Fibroblast of lung (primary cell): Measurements from ENCODE around the gene DLGAP4. TPM values are rescaled to one million over a fixed set of nuclear protein-coding genes. Genes with fewer than 3 reads are reported as not detected.

ENCODE experiments used
- DNase-seq, 2 donors: peaks; one replicate each; pipeline versions ENCODE4 v3.0.0 to v3.0.0-alpha.2; 2010; ENCODE audit warnings: low read depth in 2 of 2
- H2AFZ ChIP-seq: 2 replicates; pipeline ENCODE4 v1.5.1; 2012; ENCODE audit warnings: low read length, control low read depth, inconsistent platforms
- H3K27ac ChIP-seq: 2 replicates; pipeline ENCODE4 v1.5.1; 2011; ENCODE audit warnings: low read length, control low read depth; ENCODE audit not compliant: insufficient read depth
- H3K27me3 ChIP-seq: 2 replicates; pipeline ENCODE4 v1.5.1; 2011; ENCODE audit warnings: mild to moderate bottlenecking, low read length; ENCODE audit not compliant: control insufficient read depth, insufficient read depth
- H3K36me3 ChIP-seq: 2 replicates; pipeline ENCODE4 v1.5.1; 2011; ENCODE audit warnings: low read length; ENCODE audit not compliant: control insufficient read depth, insufficient read depth
- H3K4me1 ChIP-seq: 2 replicates; pipeline ENCODE4 v1.5.1; 2011; ENCODE audit warnings: low read length; ENCODE audit not compliant: control insufficient read depth, insufficient read depth; ENCODE audit errors: extremely low read depth
- H3K4me2 ChIP-seq: 2 replicates; pipeline ENCODE4 v1.5.1; 2011; ENCODE audit warnings: low read length, control low read depth; ENCODE audit not compliant: insufficient read depth; ENCODE audit errors: extremely low read depth
- H3K4me3 ChIP-seq, 4 experiments: fragments of 200-600 bp in 1 of 4; sonication (generic) in 1 of 4; replicated peaks in 1 of 4; 2 replicates each; pipeline ENCODE4 v1.5.1; 2011 to 2016; ENCODE audit warnings: low read length in 4 of 4, low read depth in 3 of 4, mild to moderate bottlenecking in 3 of 4, control low read depth in 2 of 4, inconsistent platforms in 1 of 4, mixed read lengths in 1 of 4; ENCODE audit not compliant: insufficient read depth in 1 of 4; ENCODE audit errors: control extremely low read depth in 1 of 4
- H3K79me2 ChIP-seq: 2 replicates; pipeline ENCODE4 v1.5.1; 2012; ENCODE audit warnings: mild to moderate bottlenecking, low read length, inconsistent platforms; ENCODE audit not compliant: control insufficient read depth, insufficient read depth
- H3K9ac ChIP-seq: 2 replicates; pipeline ENCODE4 v1.5.1; 2011; ENCODE audit warnings: mild to moderate bottlenecking, low read length, control low read depth; ENCODE audit not compliant: insufficient read depth
- H3K9me3 ChIP-seq: 2 replicates; pipeline ENCODE4 v1.5.1; 2012; ENCODE audit warnings: low read depth, low read length; ENCODE audit not compliant: control insufficient read depth, insufficient read depth
- H4K20me1 ChIP-seq: 2 replicates; pipeline ENCODE4 v1.5.1; 2011; ENCODE audit warnings: low read length; ENCODE audit not compliant: control insufficient read depth, insufficient read depth; ENCODE audit errors: extremely low read depth
- CTCF ChIP-seq, 2 donors: IDR thresholded peaks in 1 of 2; conservative IDR thresholded peaks in 1 of 2; 1 replicate in 1 of 2; 2 replicates in 1 of 2; pipeline ENCODE4 v1.5.1; 2011 to 2012; ENCODE audit warnings: low read length in 2 of 2, control low read depth in 1 of 2, inconsistent platforms in 1 of 2, low read depth in 1 of 2, mild to moderate bottlenecking in 1 of 2
- EZH2 ChIP-seq: IDR thresholded peaks from 2 replicates; pipeline ENCODE4 v1.5.1; 2012; ENCODE audit warnings: low read length, control low read depth, mild to moderate bottlenecking; ENCODE audit errors: missing control alignments
- polyA plus RNA-seq, 2 donors: library from polyadenylated mRNA; depleted of rRNA in 1 of 2; stranded (reverse) in 1 of 2; unstranded in 1 of 2; fragments of >200 nt; gene quantifications; 2 replicates each; pipeline ENCODE4 v1.2.1, GENCODE V29; 2011 to 2012; ENCODE audit warnings: missing spikeins in 1 of 2
- total RNA-seq: library from RNA; depleted of rRNA; stranded (reverse); fragments of >200 nt; gene quantifications from 2 replicates; pipeline ENCODE4 v1.2.1, GENCODE V29; 2014

DLGAP4 gene
- total and polyA plus RNA-seq, 2 donors (not counting 1 experiment from before 2014, with no cell fraction given): 25.9 to 26.9 TPM

- H3K9me3 ChIP-seq: no peaks in the 10 kb centered on the region
- no peaks in the 10 kb centered on the region for H3K36me3 ChIP-seq
- H2AFZ ChIP-seq: no peak overlapping the region
- no peaks in the 10 kb centered on the region for H4K20me1 ChIP-seq
- H3K9ac ChIP-seq: no peak overlapping the region
- no peaks in the 10 kb centered on the region for H3K4me1 ChIP-seq
- TF ChIP-seq CTCF (conservative IDR thresholded peaks at IDR 0.05 in 1 of 2, IDR thresholded peaks at IDR 0.05 in 1 of 2; ENCODE audit: low read depth in 1 of 2, low read length in 2 of 2): no peak
- H3K27ac ChIP-seq: no peak overlapping the region
- H3K79me2 ChIP-seq: no peaks in the 10 kb centered on the region
- DNase-seq: no peak
- no peak overlapping the region for H3K4me2 ChIP-seq
- H3K4me3 ChIP-seq: no peak overlapping the region
- H3K27me3 ChIP-seq: peaks cover 4% of the 10 kb centered on the region
Measured at GRCh38 chr20:36565520-36565919, 259.4 kb downstream of the DLGAP4 start.

GRCh38 chr20:36569847-36570429, 263.8 kb downstream of the DLGAP4 start:
- H2AFZ ChIP-seq: no peak overlapping the region
- no peak overlapping the region for H3K9ac ChIP-seq
- no peaks in the 10 kb centered on the region for H3K9me3 ChIP-seq
- H3K79me2 ChIP-seq: no peaks in the 10 kb centered on the region
- no peaks in the 10 kb centered on the region for H4K20me1 ChIP-seq
- no peak overlapping the region for H3K27ac ChIP-seq
- H3K4me3 ChIP-seq: no peak overlapping the region
- peak overlapping the region; percentile 27 for H3K4me2 ChIP-seq
- no peaks in the 10 kb centered on the region for H3K36me3 ChIP-seq
- no peaks in the 10 kb centered on the region for H3K27me3 ChIP-seq
- H3K4me1 ChIP-seq: peaks cover under 1% of the 10 kb centered on the region
- peak in 1 of 2 donors; percentile 82 for DNase-seq
- no peak for TF ChIP-seq CTCF (conservative IDR thresholded peaks at IDR 0.05 in 1 of 2, IDR thresholded peaks at IDR 0.05 in 1 of 2; ENCODE audit: low read depth in 1 of 2, low read length in 2 of 2)
- TF ChIP-seq EZH2: no peak

GRCh38 chr20:36571564-36572504, 265.7 kb downstream of the DLGAP4 start:
- H3K27ac ChIP-seq: no peak overlapping the region
- H3K36me3 ChIP-seq: no peaks in the 10 kb centered on the region
- no peaks in the 10 kb centered on the region for H3K9me3 ChIP-seq
- H3K4me1 ChIP-seq: peaks cover 8% of the 10 kb centered on the region
- H3K9ac ChIP-seq: no peak overlapping the region
- H3K79me2 ChIP-seq: peaks cover 3% of the 10 kb centered on the region
- no peak for DNase-seq
- H2AFZ ChIP-seq: no peak overlapping the region
- no peak overlapping the region for H3K4me3 ChIP-seq
- H3K4me2 ChIP-seq: no peak overlapping the region
- TF ChIP-seq EZH2 (no peak), CTCF (conservative IDR thresholded peaks at IDR 0.05 in 1 of 2, IDR thresholded peaks at IDR 0.05 in 1 of 2; ENCODE audit: low read depth in 1 of 2, low read length in 2 of 2) (no peak)
- no peaks in the 10 kb centered on the region for H4K20me1 ChIP-seq
- H3K27me3 ChIP-seq: no peaks in the 10 kb centered on the region
